GM04504 (cell line): Measurements from ENCODE around the gene KRT36.

Experiments
- DNase-seq: peaks from one replicate; pipeline ENCODE4 v3.0.0-alpha.2; 2012; ENCODE audit warnings: low read depth

The KRT36 gene

DNA sequence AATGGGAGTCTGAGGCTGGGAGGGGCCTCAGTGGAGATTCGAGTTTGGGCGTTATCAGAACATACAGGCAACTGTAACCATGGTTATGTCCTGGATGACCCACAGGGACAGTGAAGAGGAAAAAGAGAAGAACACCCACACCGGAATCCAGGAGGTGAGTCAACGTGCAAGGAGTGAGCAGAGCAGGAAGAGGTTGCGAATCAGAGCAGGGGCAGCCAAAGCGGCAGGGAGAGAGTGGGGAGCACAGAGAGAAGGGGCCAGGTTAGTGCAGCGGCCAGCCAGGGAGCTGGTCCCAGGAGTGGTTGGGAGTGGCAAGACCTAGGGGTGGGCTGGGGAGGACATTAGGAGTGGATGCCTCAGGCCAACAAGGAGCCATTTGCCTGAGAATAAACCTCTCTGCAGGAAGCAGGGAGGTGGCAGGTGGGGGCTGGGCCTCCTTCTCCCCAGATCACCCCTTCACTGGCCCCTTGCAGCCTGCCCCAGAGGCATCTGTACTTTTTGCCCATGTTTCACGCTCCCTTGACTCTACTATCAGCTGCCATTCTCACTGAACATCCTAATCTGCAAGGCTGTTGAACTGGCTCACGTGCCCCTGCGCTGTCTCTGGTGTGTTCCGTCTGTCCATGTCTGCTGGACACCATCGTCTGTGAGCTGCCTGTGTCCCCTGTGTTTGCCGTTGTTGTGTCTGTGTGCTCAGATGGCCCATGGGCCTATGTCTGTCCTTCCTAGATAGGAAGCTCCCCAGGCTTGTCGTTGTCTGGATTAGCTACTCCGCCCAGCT is 10.6 kb upstream of the KRT36 start:
- DNase-seq: peak; percentile 26

DNA sequence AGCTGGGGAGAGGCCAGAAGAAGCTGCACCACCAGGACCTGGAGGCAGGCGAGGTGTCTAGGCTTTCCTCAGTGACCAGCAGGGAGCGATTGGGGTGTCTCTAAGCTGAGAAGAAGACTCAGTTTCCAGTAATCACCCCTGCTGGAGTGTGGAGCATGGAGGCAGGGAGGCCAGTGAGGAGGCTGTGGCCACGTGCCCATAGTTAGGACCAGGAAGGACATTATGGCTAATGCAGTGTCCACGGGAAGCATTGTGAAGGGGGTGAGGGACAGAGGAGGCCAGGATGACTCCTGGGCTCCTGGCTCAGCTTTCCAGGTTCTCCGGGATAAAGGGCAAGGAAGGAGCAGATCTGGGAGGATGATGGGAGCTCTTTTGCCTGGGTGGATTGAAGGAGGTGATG is 10.0 kb upstream of the KRT36 start:
- DNase-seq: no peak

DNA sequence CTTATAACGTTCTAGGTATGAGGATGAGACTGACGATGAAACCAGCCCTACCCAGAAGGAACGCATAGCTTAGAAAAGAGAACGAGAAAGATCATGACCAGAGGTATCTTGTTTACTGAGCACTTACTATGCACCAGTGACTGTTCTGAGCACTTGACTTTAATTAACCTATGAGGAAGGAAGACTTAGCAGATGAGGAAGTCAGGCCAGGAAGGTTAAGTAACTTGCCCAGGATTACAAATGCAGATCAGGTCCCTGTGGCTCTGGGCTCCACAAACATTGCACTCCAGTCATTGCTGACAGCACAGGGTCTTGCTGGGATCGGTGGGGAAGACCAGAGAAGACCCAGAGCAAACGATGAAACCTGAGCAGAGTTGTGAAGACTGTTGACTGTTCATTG is 8.6 kb upstream of the KRT36 start:
- DNase-seq: no peak

DNA sequence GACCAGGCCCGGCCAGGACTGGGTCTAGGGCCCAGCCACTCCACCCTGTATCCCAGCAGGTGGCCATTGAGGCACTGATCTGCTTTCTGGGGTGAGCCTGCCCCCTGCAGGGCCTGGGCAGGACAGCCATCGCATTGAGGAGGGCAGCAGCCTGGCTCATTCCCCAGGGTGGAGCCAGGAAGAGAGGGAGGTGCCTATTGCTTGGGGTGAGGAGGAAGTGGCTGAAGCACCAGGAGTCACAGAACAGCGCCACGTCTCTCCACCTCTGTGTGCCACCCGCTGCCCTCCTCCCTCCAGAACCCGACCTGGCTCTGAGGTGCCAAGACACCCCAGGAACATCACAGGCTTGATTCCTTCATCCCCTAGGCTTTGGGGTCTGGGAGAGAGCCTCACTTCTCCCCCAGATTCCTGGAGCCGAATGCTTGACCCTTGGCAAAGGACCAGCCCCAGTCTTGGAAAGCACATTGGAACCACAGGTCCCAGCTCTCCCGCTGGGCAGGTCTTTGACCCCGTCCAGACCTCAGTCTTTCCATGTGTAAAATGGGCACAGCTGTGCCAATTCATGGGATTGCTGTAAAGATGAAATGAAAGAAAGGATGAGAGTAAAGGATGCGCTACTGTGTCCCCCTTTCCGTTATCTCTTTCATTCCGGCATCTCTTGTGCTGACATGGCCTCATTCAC is 7.2 kb upstream of the KRT36 start:
- DNase-seq: peak; percentile 82

DNA sequence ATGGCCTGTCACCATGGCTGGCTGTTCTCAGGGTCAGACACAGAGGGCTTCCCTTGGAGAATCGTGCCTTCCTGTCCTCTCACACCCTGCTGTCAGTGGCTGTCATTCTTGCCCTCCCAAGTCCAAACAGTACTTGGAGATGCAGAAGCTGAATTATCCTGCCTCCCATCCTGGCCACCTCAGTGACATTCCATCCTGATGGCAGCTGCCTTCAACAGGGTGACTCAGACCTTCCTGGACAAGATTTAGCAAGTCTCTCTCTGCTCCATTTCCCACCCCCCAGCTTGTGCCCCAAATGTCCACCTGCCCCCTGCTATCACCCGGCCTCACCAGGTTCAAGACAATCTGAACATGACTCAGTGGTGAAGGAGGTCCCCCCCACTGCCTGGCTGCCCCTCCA is 4.8 kb upstream of the KRT36 start:
- DNase-seq: no peak

DNA sequence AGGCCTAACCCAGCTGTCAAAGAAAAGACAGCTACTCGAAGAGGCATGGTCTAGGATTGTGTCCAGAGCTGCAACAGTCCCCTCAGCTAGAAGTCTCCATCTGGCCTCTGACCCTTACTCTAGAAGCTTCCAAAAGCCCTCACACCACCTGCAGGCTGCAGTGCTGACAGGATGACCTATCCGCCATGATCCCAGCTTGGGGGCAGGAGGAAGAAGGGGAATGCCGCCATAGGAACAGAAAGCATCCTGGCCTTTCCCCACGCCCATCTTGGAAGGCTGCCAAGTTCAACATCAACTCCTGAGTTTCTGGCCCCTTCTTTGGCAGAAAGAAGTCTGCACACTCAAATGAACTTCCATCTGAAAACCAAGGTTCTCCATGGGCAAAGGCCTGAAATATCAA is 3.1 kb upstream of the KRT36 start:
- DNase-seq: no peak

DNA sequence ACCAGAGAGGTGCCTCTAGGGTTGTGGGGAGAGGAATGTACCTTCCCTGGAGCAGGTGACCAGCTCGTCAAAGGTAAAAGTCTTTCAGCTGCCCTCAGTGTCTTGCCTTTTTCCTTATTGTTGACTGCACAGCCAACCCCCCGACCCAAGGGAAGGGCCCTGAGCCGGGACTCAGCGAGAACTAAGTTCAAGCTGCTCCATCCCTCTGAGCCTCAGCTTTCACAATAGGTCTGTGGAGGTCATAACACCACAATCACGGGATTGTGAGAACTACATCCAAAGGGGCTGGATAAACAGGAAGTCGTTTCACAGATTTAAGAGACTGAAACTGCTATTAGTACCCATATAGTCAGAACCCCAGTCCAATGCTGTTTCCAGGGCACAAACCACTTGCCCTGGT is 2.6 kb upstream of the KRT36 start:
- DNase-seq: no peak

DNA sequence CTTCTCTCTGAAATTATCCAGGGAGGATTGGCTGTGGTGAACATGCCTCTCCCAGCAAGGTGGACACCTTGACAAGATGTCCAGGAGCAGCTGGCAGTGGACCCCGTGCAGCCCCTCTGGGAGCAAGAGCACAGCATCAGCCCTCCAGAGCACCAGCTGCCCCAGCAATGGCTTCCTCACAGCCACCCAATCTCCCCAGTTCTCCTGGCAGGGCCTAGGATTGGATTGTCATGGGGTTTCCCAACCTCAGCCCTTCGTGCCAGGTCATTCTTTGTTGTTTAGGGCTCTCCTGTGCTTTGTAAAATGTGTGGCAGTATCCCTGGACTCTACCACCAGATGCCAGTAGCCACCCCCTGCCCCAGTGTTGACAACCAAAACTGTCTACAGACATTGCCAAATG is 1.8 kb upstream of the KRT36 start:
- DNase-seq: no peak

DNA sequence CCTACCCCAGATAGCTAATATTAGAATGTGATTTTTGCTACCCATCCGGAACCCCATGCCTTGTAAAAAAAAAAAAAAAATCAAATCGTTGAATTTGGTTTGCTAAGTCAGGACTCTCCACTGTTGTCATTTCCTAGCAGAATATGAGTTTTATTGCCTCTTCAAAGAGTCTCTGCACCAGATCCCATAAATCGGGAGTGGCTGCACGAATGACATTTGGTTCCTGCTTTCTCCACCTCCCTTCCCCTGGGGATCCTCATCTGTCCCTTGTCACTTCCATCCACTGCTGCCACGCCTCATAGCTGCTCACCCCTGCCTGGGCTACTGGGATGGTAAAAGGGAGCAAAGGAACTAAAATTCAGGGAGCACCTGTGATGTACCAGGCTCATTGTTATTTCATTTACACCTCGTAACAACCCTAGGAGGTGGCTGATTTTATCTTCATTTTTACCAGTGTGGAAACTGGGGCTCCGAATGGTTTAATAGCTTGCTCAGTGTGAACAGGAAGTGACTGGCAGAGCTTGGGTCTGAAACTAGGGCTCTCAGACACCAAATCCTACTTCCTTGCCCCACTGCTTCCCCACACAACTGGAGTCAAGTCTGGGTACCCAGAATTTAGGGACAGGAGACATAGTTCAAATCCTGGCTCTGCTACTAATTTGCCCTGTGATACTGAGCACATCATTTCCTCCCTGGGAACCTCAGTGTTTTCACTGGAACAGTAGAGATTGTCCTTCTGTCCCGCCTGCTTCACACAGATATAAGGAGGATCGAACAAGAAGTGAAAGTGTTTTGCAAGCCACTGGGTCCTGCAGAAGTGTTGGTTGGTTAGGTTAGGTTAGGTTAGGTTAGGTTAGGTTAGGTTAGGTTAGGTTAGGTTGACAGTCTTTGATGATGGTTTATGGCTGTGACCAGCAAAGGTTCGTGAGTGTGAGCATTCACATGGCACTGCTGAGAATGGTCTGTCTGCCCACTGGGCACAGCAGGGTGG is 585 bp upstream of the KRT36 start:
- no peak for DNase-seq

DNA sequence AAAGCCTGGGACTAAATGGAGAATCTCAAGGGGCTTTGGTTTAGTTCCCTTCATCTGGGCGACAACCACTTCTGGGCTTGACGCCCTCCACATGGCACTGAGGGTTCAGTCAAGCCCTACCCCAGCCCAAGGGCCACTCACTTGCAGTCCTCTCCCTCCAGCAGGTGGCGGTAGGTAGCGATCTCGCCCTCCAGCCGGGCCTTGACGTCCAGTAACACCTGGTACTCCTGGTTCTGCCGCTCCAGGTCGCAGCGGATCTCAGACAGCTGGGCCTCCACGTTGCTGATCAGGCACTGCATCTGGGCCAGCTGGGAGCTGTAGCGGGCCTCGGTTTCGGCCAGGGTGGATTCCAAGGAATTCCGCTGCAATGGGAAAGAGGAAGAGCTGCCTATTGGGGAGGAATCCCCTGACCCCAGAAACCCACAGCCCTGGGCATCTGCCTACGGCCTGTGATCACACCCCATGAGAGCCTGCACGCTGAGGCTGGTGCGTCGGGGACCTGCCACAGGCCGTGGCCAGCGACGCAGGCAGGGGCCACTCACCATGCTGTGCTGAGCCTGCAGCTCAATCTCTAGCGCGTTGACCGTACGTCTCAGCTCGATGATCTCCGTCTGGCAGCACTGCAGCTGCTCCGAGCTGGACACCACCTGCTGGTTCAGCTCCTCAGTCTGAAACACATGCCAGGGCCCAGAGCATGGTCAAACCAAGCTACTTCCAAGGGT is 2.7 kb downstream of the KRT36 start:
- DNase-seq: no peak

DNA sequence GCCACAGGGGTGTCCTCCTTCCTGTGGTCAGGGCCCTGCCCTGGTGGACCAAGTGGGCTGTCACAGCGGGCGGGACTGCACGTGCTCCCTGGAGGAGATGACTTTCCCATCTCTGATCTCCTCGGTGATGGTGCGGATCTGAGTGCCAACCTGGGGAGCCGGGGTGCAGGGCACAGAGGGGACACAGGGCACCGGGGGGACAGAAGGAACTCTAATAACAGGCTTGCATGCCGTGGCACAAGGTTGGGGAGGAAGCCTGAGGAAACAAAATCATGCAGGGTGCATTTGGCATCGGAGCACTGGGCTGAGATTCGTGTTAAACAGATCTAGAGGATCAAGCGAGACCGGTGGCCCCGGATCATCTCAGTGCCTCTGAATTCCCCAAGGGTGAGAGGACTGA is 3.4 kb downstream of the KRT36 start:
- DNase-seq: no peak

DNA sequence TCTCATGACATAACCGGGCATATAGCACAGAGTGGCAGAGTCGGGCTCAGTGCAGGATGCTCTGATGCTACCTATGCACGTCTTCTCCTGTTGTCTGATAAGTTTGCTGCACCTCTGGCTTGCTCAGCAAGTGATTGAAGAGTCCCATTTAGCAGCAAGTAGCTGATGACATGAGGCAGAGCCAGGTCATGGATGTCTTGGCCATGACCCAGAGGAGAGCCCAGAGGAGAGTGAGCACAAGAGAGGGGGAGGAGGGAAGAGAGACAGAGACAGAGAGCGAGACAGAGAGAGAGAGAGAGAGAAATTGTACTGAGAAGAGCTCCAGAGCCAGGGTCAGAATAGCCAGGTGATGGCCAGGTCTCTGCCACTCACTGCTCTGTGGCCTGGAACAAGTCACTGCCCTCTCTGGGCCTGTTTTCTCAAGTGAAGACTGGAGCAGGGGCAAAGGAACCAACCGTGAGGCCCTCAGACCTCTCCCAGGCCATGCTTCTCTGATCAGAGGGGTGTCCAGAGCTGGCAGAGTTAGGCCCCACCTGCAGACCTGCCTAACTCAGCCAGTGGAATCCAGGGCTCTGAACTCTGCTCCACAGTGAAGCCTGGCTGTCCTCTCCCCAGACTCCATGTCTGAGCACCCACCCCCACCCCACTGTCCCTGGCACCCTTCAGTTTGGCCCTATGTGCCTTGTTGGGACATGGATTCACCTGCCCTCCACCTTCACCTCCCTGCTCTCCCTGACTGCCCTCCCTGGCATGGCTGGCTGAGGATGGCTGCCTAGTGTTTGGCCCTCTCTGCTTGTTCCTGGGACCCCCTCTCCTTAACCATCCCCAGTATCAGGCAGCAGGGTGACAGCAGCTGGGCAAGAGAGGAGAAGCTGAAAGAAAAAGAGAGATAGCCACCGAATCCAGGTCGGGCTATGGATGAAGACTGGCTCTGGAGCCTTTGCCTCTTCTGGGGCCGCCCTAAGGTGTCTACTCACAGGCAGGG is 4.5 kb downstream of the KRT36 start:
- DNase-seq: no peak

DNA sequence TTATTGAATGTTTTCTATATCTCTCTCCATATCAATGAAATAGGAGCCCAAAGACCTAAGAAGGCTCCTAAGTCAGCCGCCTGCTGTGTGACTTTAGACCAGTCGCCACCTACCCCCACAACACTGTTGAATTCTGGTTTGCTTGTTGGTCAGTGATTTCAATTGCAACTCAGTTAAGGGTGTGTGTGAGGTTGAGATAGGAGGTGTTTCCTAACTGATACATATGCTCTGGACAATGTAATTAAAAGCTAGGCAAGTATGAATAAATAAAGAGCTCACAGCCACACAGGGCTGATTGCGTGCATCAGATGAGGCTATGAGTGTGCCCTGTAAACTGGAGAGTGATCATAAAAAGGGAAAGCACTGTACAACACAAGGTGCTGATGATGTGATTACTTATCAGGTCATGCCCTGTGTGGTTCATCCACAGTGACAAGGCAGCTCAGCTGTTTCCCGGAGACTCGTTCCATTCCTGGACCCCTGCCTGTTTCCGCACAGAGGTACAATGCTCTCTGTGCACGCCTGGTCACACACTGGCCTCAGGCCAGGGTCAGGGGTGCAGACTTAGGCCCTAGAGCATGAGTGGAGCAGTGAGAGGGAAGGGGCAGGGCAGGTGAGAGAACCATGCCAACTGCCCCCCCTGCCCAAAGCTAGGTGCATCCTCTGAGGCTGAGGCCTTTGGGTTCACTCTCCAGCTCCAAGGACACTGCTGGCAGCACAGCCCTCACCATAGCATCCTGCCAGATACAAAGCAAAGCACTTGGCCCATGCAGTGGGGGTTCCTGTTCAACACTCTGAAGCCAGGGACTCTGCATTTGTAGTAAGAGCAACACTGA is 5.5 kb downstream of the KRT36 start:
- no peak for DNase-seq

DNA sequence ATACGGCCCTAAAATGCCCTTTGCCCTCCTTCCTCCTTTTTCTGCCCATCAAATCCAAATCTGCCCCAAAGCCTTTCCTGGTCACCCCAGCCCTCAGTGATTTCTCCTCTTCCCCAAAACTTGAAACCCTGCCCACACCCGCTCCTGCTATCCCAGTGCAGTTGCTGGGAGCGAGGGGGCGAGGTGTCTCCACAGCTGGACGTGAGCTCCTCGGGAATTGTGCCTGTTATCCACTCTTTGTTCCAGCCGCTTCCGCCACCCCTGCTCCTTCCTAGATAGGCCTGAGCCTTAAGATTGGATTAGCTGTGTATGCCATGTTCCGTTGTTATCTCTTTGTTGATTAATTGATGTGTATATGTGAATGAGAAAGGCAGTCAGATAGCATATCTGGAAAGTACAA is 6.2 kb downstream of the KRT36 start:
- DNase-seq: no peak

DNA sequence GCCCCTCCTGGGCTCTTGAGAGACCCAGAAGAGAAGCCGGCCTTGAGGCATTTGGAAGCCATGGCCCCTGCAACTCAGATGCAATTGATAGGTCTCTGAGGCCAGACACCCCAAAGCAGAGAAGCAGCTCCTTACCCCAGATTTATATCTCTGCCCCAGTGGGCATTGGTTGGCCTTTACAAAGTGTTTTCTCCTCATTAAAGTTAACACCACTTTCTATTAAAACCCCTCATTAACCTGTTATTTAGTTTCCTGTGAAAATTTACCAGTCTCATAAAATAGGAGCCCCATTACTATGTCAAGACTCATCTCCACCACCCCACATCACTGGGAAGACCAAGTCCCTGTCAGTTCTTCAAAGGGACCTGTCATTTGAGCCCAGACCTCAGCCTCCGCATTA is 8.7 kb downstream of the KRT36 start, which contains the start of gene KRT35:
TSS of gene KRT35 (minus strand) at position 116 of the 400 bp plus-strand sequence. CDS start at position 62, 54 bp downstream.
- DNase-seq: no peak

DNA sequence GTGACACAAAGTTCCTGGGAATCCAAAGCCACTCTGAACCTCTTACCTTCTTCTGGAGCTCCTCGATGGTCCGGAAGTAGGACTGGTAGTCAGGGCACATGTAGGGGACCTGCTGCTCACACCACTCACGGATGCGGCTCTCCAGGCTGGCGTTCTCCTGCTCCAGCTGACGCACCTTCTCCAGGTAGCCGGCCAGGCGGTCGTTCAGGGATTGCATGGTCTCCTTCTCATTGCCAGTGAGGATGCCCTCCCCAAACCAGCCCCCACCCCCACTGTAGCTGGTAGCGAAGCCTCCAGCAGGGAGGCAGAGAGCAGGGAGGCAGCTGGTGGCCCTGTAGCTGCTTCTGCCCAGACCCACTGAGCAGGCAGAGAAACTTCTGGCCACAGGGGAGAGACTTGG is 9.1 kb downstream of the KRT36 start:
- no peak for DNase-seq

DNA sequence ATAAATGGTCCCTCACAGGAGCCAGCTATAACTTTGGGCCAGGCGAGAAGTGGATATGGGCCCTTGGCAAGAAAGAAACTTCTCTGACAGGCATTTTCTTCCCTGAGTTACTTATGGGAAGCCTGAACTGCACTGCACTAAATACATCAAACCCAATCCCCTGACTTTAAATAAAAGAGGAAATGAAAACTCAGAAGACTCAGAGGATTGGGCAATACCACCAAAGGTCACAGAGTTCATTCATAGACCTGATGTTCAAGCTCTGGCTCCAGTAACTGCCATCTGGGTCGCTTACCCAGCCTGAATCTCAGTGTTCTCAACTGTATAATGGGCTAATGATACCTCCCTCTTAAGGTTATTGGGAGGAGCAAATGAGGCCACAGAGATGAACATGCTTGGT is 9.6 kb downstream of the KRT36 start:
- no peak for DNase-seq

DNA sequence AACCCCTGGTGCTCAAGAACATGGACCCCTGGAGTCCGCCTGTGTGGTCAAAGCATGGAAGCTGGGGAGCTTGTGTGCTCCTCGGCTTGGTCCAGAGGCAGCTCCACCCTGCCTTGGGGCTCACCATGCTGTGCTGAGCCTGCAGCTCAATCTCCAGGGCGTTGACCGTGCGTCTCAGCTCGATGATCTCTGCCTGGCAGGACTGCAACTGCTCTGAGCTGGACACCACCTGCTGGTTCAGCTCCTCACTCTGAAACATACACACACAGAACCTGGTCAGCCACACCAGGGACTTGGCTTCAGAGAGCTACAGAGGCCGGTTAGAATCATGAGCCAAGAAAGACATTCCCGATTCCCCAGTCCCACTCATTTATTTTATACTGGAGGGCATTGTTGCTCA is 11.5 kb downstream of the KRT36 start:
- no peak for DNase-seq
